Astrocyte (in vitro differentiated cells and primary cell): ENCODE results near the gene ARSG.
"Not testable (repeated sequence)": the region's sequence is repeated elsewhere in the genome, so short reads cannot be mapped to it uniquely, and the experiment has no call there.

Source experiments
- CTCF ChIP-seq: IDR thresholded peaks from 2 replicates; pipeline ENCODE4 v1.5.1; 2011; ENCODE audit warnings: low read depth, mild to moderate bottlenecking, inconsistent platforms, low read length, moderate library complexity; ENCODE audit not compliant: insufficient read depth
- EZH2 ChIP-seq: IDR thresholded peaks from 2 replicates; pipeline ENCODE4 v1.6.1; 2012; ENCODE audit warnings: mild to moderate bottlenecking, low read length, inconsistent platforms; ENCODE audit not compliant: insufficient read depth

- not testable (repeated sequence) for TF ChIP-seq EZH2, CTCF
Observed at GRCh38 chr17:68309066-68309670, 17.9 kb downstream of the ARSG start.
